Esophagus muscularis mucosa (tissue), 4 donors: ENCODE measurements around the gene PNPLA3. TPM values are rescaled to one million over a fixed set of nuclear protein-coding genes. Genes with fewer than 3 reads are reported as not detected.

Source experiments
- DNase-seq: peaks from one replicate; pipeline ENCODE4 v3.0.0-alpha.2; 2017; ENCODE audit errors: extremely low spot score
- H3K27ac ChIP-seq, 4 donors: fragments of 200-600 bp; sonication (generic); replicated peaks in 1 of 4; 1 replicate in 3 of 4; 2 replicates in 1 of 4; pipeline ENCODE4 v1.5.1; 2016 to 2019; ENCODE audit warnings: mild to moderate bottlenecking in 1 of 4
- H3K27me3 ChIP-seq, 4 donors: fragments of 200-600 bp; sonication (generic); one replicate each; pipeline versions ENCODE4 v1.5.1 to v1.6.0; 2016 to 2019
- H3K36me3 ChIP-seq, 4 donors: fragments of 200-600 bp; sonication (generic); one replicate each; pipeline ENCODE4 v1.5.1; 2016 to 2019
- H3K4me1 ChIP-seq, 4 donors: fragments of 200-600 bp; sonication (generic); one replicate each; pipeline ENCODE4 v1.5.1; 2016 to 2019
- H3K4me3 ChIP-seq, 4 donors: fragments of 200-600 bp; sonication (generic); 1 replicate in 2 of 4; 2 replicates in 2 of 4; pipeline ENCODE4 v1.5.1; 2016 to 2019; ENCODE audit warnings: mild to moderate bottlenecking in 4 of 4, moderate library complexity in 1 of 4
- H3K9me3 ChIP-seq, 4 donors: fragments of 200-600 bp; sonication (generic); 1 replicate in 3 of 4; 2 replicates in 1 of 4; pipeline ENCODE4 v1.5.1; 2016 to 2019
- CTCF ChIP-seq, 3 experiments: fragments of 200-600 bp in 2 of 3; fragments of 450-650 bp in 1 of 3; sonication (generic) in 2 of 3; IDR thresholded peaks; one replicate each; pipeline ENCODE4 v1.5.1; 2017 to 2019; ENCODE audit warnings: antibody characterized with exemption in 3 of 3, mild to moderate bottlenecking in 2 of 3, moderate library complexity in 1 of 3
- EP300 ChIP-seq: sonication (generic); formaldehyde crosslinking; IDR thresholded peaks from one replicate; pipeline ENCODE4 v1.6.1; 2017; ENCODE audit warnings: antibody characterized with exemption
- POLR2A ChIP-seq: fragments of 450-650 bp; IDR thresholded peaks from one replicate; pipeline ENCODE4 v1.6.1; 2017; ENCODE audit warnings: antibody characterized with exemption, moderate library complexity, mild to moderate bottlenecking, low read depth
- POLR2AphosphoS5 ChIP-seq, 2 donors: sonication (generic); formaldehyde crosslinking; IDR thresholded peaks; one replicate each; pipeline ENCODE4 v1.6.1; 2017; ENCODE audit warnings: antibody characterized with exemption in 2 of 2
- WGBS: methylation state at CpG from one replicate; pipeline ENCODE4 v1.1.5; 2018; 5-methylcytosine and 5-hydroxymethylcytosine counted together
- intact Hi-C: fragments of 100-400 bp; cut with DNase I; formaldehyde crosslinking; loops from one replicate; pipeline ENCODE4 v1.15.1; 2023
- total RNA-seq, 4 donors: library from RNA; depleted of rRNA; stranded (reverse); fragments of >200 nt; gene quantifications; one replicate each; pipeline versions ENCODE4 v1.1.0 to v1.2.1, GENCODE V29; 2016

The PNPLA3 gene
- total RNA-seq, 4 donors from 2014 or later: 0.39 TPM; not detected in 3

DNA sequence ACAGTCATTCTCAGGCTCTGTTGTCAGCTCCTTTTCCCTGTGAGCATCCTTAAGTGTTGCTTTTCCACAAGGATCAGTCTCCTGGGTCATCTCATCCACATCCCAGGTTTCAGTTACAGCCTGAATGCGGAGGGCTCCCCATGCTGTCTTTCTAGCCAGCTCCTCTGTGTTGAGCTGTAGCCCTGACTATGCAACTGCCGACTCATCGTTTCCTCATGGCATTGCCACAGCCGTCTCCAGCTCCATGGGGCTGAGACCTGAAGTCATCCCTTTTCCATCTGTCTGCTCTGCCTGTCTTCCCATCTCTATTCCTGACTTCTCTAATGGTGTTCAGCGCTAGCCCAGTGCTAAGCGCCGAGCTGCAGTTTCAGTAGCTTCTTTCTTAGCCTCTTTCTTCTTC, 43.5 kb downstream of the PNPLA3 start:
- Histone ChIP-seq H3K27ac (no peak overlapping the region), H3K27me3 (no peaks in the 10 kb centered on the region), H3K4me1 (no peaks in the 10 kb centered on the region), H3K36me3 (peaks cover 62 to 89% (median 79%) of the 10 kb centered on the region in 4 donors), H3K9me3 (no peaks in the 10 kb centered on the region), H3K4me3 (no peak overlapping the region)
- 94% methylated on average over 7 of the region's 7 CpGs for WGBS
- intact Hi-C loops: no loop called here
- no peak for DNase-seq
- TF ChIP-seq CTCF (IDR thresholded peaks at IDR 0.05) (no peak), EP300 (no peak), POLR2AphosphoS5 (IDR thresholded peaks at IDR 0.05) (no peak), POLR2A (no peak)

- no peak for TF ChIP-seq CTCF (IDR thresholded peaks at IDR 0.05)
- TF ChIP-seq POLR2A: no peak
- no peak for TF ChIP-seq EP300
- TF ChIP-seq POLR2AphosphoS5 (IDR thresholded peaks at IDR 0.05): no peak
- no peak for DNase-seq
- Histone ChIP-seq H3K4me3 (no peak overlapping the region), H3K27ac (no peak overlapping the region), H3K27me3 (no peaks in the 10 kb centered on the region), H3K9me3 (no peaks in the 10 kb centered on the region), H3K4me1 (no peaks in the 10 kb centered on the region), H3K36me3 (peaks cover 76 to 95% (median 88%) of the 10 kb centered on the region in 4 donors)
- WGBS: 95% methylated on average over 7 of the region's 7 CpGs
- intact Hi-C loops: no loop called here
These were observed 45.0 kb downstream of the PNPLA3 start for GRCh38 chr22:43968614-43969013.

DNA sequence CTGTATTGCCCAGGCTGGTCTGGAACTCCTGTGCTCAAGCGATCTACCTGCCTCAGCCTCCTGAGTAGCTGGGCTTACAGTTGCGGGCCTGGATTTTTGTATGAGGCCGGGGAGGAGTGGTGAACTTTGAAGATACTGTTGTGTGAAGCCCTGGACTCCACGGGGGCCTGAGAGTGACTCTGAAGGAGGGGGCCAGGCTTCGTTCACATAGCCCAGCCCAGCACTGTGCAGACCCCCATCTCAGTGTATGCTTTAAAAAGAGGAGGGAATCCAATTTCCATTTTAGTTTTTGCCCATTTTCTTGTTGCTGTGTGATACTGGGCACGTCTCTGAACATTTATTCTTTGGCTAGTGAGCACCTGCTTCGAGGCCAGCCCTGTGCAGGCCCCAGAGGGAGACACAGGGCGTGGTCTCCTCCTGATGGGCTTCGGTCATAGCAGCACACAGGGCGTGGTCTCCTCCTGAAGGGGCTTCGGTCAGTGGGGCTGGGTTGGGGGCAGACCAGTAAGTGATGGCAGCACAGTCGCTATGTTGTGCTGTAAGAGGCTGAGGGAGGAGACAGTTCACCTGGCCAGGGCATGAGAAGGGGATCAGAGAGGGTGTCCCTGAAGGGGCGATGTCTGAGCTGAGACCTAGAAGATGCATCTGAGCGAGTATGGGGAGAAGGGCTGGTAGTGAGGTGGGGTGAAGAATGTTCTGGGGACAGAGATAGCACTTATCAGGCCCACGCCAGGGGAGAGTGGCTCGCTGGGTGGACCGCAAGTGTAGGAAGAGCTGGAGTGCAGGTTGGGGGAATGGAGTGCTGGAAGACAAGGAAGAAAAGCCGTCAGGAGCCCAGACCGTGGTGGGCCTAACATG, 45.6 kb downstream of the PNPLA3 start:
- no peak for TF ChIP-seq EP300
- TF ChIP-seq POLR2AphosphoS5 (IDR thresholded peaks at IDR 0.05): no peak
- no peak for TF ChIP-seq POLR2A
- no peak for TF ChIP-seq CTCF (IDR thresholded peaks at IDR 0.05)
- Histone ChIP-seq H3K9me3 (no peaks in the 10 kb centered on the region), H3K36me3 (peaks cover 76 to 95% (median 88%) of the 10 kb centered on the region in 4 donors), H3K4me3 (no peak overlapping the region), H3K27me3 (no peaks in the 10 kb centered on the region), H3K27ac (no peak overlapping the region), H3K4me1 (no peaks in the 10 kb centered on the region)
- intact Hi-C loops: no loop called here
- WGBS: 87% methylated on average over 18 of the region's 19 CpGs
- no peak for DNase-seq

DNA sequence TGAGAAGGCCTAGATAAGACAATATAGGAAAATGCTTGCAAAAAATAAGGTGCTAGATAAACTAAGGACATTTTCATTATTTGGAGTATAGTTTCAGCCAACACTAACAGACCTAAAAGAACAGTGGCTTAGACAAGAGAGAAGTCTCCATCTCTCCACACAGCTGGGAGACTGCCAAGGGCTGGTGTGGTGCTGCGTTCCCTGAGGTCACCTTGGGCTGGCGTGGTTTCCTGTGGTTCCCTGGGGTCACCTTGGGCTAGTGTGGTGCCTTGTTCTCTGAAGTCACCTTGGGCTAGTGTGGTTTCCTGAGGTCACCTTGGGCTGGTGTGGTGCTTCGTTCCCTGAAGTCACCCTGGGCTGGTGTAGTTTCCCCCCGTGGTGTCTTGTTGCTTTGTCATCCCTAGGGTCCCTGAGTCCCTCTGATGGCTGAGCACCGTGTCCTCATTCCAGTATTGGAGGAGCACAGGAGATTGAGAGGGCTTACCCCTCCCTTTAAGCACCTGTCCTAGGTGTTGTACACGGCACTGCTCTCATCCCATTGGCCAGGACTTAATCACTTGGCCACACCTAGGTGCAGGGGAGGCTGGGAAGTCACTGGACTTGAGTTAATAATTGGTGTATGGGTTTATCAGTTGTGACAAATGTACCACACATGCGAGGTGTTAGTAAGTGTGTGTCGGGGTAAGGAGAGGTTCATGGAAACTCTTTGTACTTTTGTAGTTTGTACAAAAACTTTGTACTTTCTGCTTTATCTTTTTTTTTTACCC, 46.6 kb downstream of the PNPLA3 start:
- H3K9me3 ChIP-seq: no peaks in the 10 kb centered on the region
- DNase-seq: no peak
- no peak overlapping the region for H3K27ac ChIP-seq
- H3K4me1 ChIP-seq: no peaks in the 10 kb centered on the region
- TF ChIP-seq CTCF (IDR thresholded peaks at IDR 0.05) (no peak), POLR2A (no peak), EP300 (no peak), POLR2AphosphoS5 (IDR thresholded peaks at IDR 0.05) (no peak)
- WGBS: 95% methylated on average over 7 of the region's 8 CpGs
- peaks cover 76 to 95% (median 88%) of the 10 kb centered on the region in 4 donors for H3K36me3 ChIP-seq
- H3K27me3 ChIP-seq: no peaks in the 10 kb centered on the region
- H3K4me3 ChIP-seq: no peak overlapping the region
- intact Hi-C loops: no loop called here
